ENCODE data around the gene TEX11.

Gene TEX11

DNA sequence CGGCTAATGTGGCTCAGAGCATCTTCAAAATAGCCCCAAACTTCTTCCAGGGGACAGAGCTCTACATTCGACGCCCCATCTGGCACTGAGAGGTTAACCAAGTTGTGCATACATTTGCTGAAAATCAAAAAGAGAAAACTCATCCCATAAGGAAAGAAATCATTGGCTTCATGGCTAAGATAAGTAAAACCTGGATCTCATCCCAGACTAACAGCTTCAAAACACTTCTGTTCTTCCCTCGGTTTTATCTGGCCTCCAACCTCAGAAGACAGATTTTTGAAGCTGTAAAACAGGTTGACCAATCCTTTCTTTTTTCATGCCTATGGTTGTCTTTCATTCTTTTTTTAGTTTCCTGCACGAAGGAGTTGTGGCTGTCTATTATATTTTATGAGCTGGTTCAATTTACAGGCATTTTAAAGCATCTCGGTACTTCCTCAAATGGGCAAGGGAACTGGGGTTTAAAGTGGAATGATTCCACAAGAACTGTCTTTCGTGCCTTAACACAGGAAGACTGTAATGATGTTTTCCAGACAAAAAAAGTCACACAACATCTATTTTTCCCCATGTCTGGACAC is 356.3 kb downstream of the TEX11 start:
- no peak overlapping the region for H3K9ac ChIP-seq
- H3K27ac ChIP-seq: no peak overlapping the region
- H3K4me1 ChIP-seq (ENCODE audit: low read depth, poor library complexity, severe bottlenecking): peaks cover 31% of the 10 kb centered on the region
- H3K4me3 ChIP-seq (IDR thresholded peaks at IDR 0.05; ENCODE audit: insufficient read depth, low read depth, low read length): no peak overlapping the region
- TF ChIP-seq, protein P1, sequence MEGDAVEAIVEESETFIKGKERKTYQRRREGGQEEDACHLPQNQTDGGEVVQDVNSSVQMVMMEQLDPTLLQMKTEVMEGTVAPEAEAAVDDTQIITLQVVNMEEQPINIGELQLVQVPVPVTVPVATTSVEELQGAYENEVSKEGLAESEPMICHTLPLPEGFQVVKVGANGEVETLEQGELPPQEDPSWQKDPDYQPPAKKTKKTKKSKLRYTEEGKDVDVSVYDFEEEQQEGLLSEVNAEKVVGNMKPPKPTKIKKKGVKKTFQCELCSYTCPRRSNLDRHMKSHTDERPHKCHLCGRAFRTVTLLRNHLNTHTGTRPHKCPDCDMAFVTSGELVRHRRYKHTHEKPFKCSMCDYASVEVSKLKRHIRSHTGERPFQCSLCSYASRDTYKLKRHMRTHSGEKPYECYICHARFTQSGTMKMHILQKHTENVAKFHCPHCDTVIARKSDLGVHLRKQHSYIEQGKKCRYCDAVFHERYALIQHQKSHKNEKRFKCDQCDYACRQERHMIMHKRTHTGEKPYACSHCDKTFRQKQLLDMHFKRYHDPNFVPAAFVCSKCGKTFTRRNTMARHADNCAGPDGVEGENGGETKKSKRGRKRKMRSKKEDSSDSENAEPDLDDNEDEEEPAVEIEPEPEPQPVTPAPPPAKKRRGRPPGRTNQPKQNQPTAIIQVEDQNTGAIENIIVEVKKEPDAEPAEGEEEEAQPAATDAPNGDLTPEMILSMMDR (conservative IDR thresholded peaks at IDR 0.05; ENCODE audit: low read depth, low read length): no peak
- H2AFZ ChIP-seq (ENCODE audit: low read depth): no peak overlapping the region
- H3K36me3 ChIP-seq (ENCODE audit: insufficient read depth): no peaks in the 10 kb centered on the region
- no peaks in the 10 kb centered on the region for H3K79me2 ChIP-seq (ENCODE audit: insufficient read depth, low read depth)
- no peaks in the 10 kb centered on the region for H3K27me3 ChIP-seq (ENCODE audit: insufficient read depth, low read depth)
- no peak overlapping the region for H3K4me2 ChIP-seq
- H4K20me1 ChIP-seq (ENCODE audit: insufficient read depth): no peaks in the 10 kb centered on the region

DNA sequence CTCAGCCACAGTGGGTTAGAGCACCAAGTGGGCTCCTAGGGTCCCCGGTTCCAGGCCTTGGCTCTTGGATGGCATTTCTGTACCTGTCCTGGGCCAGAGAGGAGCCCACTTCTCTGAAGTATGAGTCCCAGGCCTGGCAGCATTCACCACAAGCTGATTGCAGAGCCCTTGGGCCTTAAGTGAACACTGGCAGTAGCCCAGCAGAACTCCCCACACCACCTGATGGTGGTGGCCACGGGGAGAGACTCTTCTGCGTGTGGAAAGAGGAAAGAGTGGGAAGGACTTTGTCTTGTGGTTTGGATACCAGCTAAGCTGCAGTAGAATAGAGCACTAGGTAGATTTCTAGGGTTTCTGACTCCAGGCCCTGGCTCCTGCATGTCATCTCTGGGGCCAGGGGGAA is 359.1 kb downstream of the TEX11 start:
- Histone ChIP-seq H3K36me3 (ENCODE audit: insufficient read depth) (no peaks in the 10 kb centered on the region), H3K4me1 (ENCODE audit: low read depth, poor library complexity, severe bottlenecking) (peaks cover 23% of the 10 kb centered on the region), H3K27me3 (ENCODE audit: insufficient read depth, low read depth) (no peaks in the 10 kb centered on the region), H3K9ac (no peak overlapping the region), H3K4me2 (no peak overlapping the region), H3K79me2 (ENCODE audit: insufficient read depth, low read depth) (no peaks in the 10 kb centered on the region), H3K27ac (no peak overlapping the region), H3K4me3 (IDR thresholded peaks at IDR 0.05; ENCODE audit: insufficient read depth, low read depth, low read length) (no peak overlapping the region), H4K20me1 (ENCODE audit: insufficient read depth) (no peaks in the 10 kb centered on the region), H2AFZ (ENCODE audit: low read depth) (no peak overlapping the region)
- TF ChIP-seq, protein P1 (conservative IDR thresholded peaks at IDR 0.05; ENCODE audit: low read depth, low read length): no peak

DNA sequence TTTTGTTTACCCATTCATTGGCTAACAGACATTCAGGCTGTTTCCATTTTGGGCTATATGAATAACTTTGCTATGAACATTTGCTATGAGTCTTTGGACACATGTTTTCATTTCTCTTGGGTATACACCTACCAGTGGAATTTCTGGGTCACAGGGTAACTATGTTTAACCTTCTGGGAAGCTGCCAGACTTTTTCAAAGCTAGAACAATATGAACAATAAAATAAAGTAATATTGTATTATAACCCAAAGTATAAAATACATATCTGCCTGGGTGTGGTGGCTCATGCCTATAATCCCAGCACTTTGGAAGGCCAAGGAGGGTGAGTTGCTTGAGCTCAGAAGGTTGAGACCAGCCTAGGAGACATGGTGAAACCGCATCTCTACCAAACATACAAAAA is 373.3 kb downstream of the TEX11 start:
- Histone ChIP-seq H3K9ac (no peak overlapping the region), H4K20me1 (ENCODE audit: insufficient read depth) (no peaks in the 10 kb centered on the region), H3K27ac (no peak overlapping the region), H3K4me2 (no peak overlapping the region), H3K27me3 (ENCODE audit: insufficient read depth, low read depth) (no peaks in the 10 kb centered on the region), H2AFZ (ENCODE audit: low read depth) (no peak overlapping the region), H3K4me3 (IDR thresholded peaks at IDR 0.05; ENCODE audit: insufficient read depth, low read depth, low read length) (no peak overlapping the region), H3K36me3 (ENCODE audit: insufficient read depth) (no peaks in the 10 kb centered on the region), H3K4me1 (ENCODE audit: low read depth, poor library complexity, severe bottlenecking) (no peaks in the 10 kb centered on the region), H3K79me2 (ENCODE audit: insufficient read depth, low read depth) (no peaks in the 10 kb centered on the region)
- TF ChIP-seq, protein P1 (conservative IDR thresholded peaks at IDR 0.05; ENCODE audit: low read depth, low read length): no peak

DNA sequence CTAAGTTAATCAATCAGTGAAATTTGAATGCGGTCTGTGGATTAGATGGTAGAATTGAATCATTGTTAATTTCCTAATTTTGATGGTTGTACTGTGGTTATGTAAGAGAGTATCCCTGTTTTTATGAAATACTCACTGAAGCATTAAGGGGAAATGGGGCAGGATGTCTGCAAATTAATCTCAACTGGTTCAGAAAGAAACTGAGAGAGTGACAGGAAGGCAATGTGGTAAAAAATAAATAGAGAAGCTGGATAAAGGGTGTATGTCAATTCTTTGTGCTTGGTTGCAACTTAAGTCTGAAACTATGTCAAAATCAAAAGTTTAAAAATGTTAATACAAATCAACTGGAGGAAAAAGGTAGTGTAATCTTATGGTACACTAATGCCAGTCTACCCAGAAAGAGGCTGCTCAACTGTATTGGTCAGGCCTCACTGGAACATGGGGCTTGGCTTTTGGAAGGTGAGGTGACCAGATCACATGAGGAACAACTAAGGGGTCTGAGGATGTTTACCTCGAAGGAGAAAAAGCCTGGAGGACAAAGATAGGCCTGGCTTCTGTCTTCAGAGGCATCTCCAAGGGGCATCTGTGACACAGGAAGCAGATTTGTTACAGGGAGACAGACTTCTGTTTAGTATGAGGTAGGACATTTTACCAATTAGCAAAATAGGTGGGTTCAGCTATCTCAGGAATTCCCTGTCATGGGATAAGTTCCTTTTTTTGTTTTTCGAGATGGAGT is 380.7 kb downstream of the TEX11 start:
- TF ChIP-seq, protein P1 (conservative IDR thresholded peaks at IDR 0.05; ENCODE audit: low read depth, low read length): no peak
- Histone ChIP-seq H3K4me2 (no peak overlapping the region), H4K20me1 (ENCODE audit: insufficient read depth) (no peaks in the 10 kb centered on the region), H3K27me3 (ENCODE audit: insufficient read depth, low read depth) (no peaks in the 10 kb centered on the region), H3K4me3 (IDR thresholded peaks at IDR 0.05; ENCODE audit: insufficient read depth, low read depth, low read length) (no peak overlapping the region), H3K9ac (no peak overlapping the region), H3K4me1 (ENCODE audit: low read depth, poor library complexity, severe bottlenecking) (no peaks in the 10 kb centered on the region), H3K79me2 (ENCODE audit: insufficient read depth, low read depth) (no peaks in the 10 kb centered on the region), H2AFZ (ENCODE audit: low read depth) (no peak overlapping the region), H3K27ac (no peak overlapping the region), H3K36me3 (ENCODE audit: insufficient read depth) (no peaks in the 10 kb centered on the region)

Measured in KMS-11 (cell line).